EH (cell line): ENCODE measurements around the gene RACK1.

ENCODE experiments used
- DNase-seq: peaks from one replicate; pipeline ENCODE4 v3.0.0-alpha.2; 2015; ENCODE audit warnings: low read depth

Gene RACK1

GRCh38 chr5:181259974-181260719 is 16.4 kb upstream of the RACK1 start:
- DNase-seq, result peak; percentile 24

GRCh38 chr5:181259283-181259682 is 15.6 kb upstream of the RACK1 start:
- DNase-seq, result no peak

GRCh38 chr5:181258576-181258975 is 14.9 kb upstream of the RACK1 start:
- no peak for DNase-seq

GRCh38 chr5:181255836-181256578 is 12.3 kb upstream of the RACK1 start:
- no peak for DNase-seq

GRCh38 chr5:181255276-181255675 is 11.6 kb upstream of the RACK1 start:
- DNase-seq, result peak; percentile 16

GRCh38 chr5:181248277-181248676 is 4.6 kb upstream of the RACK1 start:
- no peak for DNase-seq

- DNase-seq, result peak; percentile 90
These were observed 2.8 kb upstream of the RACK1 start for GRCh38 chr5:181246276-181247049.

GRCh38 chr5:181245427-181246275 is 1.9 kb upstream of the RACK1 start:
- no peak for DNase-seq

GRCh38 chr5:181243018-181243563 is 615 bp downstream of the RACK1 start:
- peak; percentile 30 for DNase-seq

- peak; percentile 19 for DNase-seq
These were observed 1.7 kb downstream of the RACK1 start for GRCh38 chr5:181242031-181242451.

GRCh38 chr5:181241393-181241975 is 2.2 kb downstream of the RACK1 start:
- DNase-seq, result peak; percentile 85

GRCh38 chr5:181239062-181239663 is 4.5 kb downstream of the RACK1 start:
- DNase-seq, result no peak

- DNase-seq, result no peak
These were observed 5.8 kb downstream of the RACK1 start for GRCh38 chr5:181237729-181238385.

GRCh38 chr5:181236954-181237641 is 6.6 kb downstream of the RACK1 start:
- DNase-seq, result no peak

- DNase-seq, result no peak
These were observed 7.2 kb downstream of the RACK1 start for GRCh38 chr5:181236471-181236870.

- DNase-seq, result no peak
These were observed 7.9 kb downstream of the RACK1 start for GRCh38 chr5:181235689-181236366.

GRCh38 chr5:181235323-181235688 is 8.4 kb downstream of the RACK1 start:
- peak; percentile 15 for DNase-seq

- DNase-seq, result peak; percentile 21
These were observed 9.0 kb downstream of the RACK1 start for GRCh38 chr5:181234455-181235306.
